Thymus (tissue), 11 donors: ENCODE results near the gene KCNJ10. TPM values are rescaled to one million over a fixed set of nuclear protein-coding genes. Genes with fewer than 3 reads are reported as not detected.

Source experiments
- DNase-seq, 9 donors: peaks; one replicate each; pipeline ENCODE4 v3.0.0-alpha.2; 2013; ENCODE audit warnings: low spot score in 9 of 9, low read depth in 6 of 9, missing footprints in 1 of 9
- H3K27ac ChIP-seq, 2 donors: one replicate each; pipeline ENCODE4 v1.5.1; 2013; ENCODE audit warnings: control low read depth in 1 of 2, low read depth in 1 of 2, low read length in 1 of 2, mild to moderate bottlenecking in 1 of 2, moderate library complexity in 1 of 2
- H3K27me3 ChIP-seq, 2 donors: one replicate each; pipeline ENCODE4 v1.5.1; 2013; ENCODE audit warnings: low read length in 1 of 2; ENCODE audit not compliant: control insufficient read depth in 2 of 2, insufficient read depth in 1 of 2
- H3K36me3 ChIP-seq, 2 donors: one replicate each; pipeline ENCODE4 v1.5.1; 2013; ENCODE audit warnings: low read length in 1 of 2, mild to moderate bottlenecking in 1 of 2, moderate library complexity in 1 of 2; ENCODE audit not compliant: control insufficient read depth in 2 of 2, insufficient read depth in 2 of 2
- H3K4me1 ChIP-seq, 2 donors: one replicate each; pipeline ENCODE4 v1.5.1; 2013; ENCODE audit warnings: low read length in 2 of 2; ENCODE audit not compliant: control insufficient read depth in 2 of 2, insufficient read depth in 2 of 2
- H3K4me3 ChIP-seq, 2 donors: one replicate each; pipeline ENCODE4 v1.5.1; 2013; ENCODE audit warnings: low read length in 2 of 2, control low read depth in 1 of 2, mild to moderate bottlenecking in 1 of 2
- H3K9me3 ChIP-seq, 2 donors: one replicate each; pipeline ENCODE4 v1.5.1; 2013; ENCODE audit warnings: low read length in 1 of 2, mild to moderate bottlenecking in 1 of 2; ENCODE audit not compliant: control insufficient read depth in 2 of 2, insufficient read depth in 1 of 2
- WGBS: extraction: QIAGEN DNeasy Blood & Tissue Kit; methylation state at CpG from one replicate; pipeline ENCODE4 v1.1.7; 2013; 5-methylcytosine and 5-hydroxymethylcytosine counted together
- polyA plus RNA-seq: library from polyadenylated mRNA; stranded (reverse); fragments of 200-250 nt; gene quantifications from one replicate; pipeline ENCODE4 v1.2.3, GENCODE V29; 2013
- total RNA-seq: library from RNA; stranded (reverse); fragments of 120-200 nt; gene quantifications from one replicate; pipeline ENCODE4 v1.2.4, GENCODE V29; 2013
- donor health status: healthy.

KCNJ10 gene
- total and polyA plus RNA-seq, 2 donors, result 0.27 to 0.33 TPM

- Histone ChIP-seq H3K27ac (no peak overlapping the region), H3K27me3 (peaks cover 0 to 10% of the 10 kb centered on the region in 2 donors), H3K36me3 (no peaks in the 10 kb centered on the region), H3K9me3 (no peaks in the 10 kb centered on the region), H3K4me3 (no peak overlapping the region), H3K4me1 (peaks cover 2 to 3% of the 10 kb centered on the region in 2 donors)
- DNase-seq, result no peak
- 92% methylated on average over 5 of the region's 5 CpGs for WGBS
Observed at GRCh38 chr1:159952932-159953331, 117.0 kb downstream of the KCNJ10 start.

- Histone ChIP-seq H3K27ac (no peak overlapping the region), H3K9me3 (no peaks in the 10 kb centered on the region), H3K36me3 (no peaks in the 10 kb centered on the region), H3K4me3 (no peak overlapping the region), H3K27me3 (peaks cover 0 to 15% of the 10 kb centered on the region in 2 donors), H3K4me1 (peaks cover 2 to 3% of the 10 kb centered on the region in 2 donors)
- WGBS, result 92% methylated on average over 1 of the region's 1 CpG
- no peak for DNase-seq
Observed at GRCh38 chr1:159951551-159951950, 118.4 kb downstream of the KCNJ10 start.

GRCh38 chr1:159951016-159951415, 118.9 kb downstream of the KCNJ10 start:
- Histone ChIP-seq H3K27ac (no peak overlapping the region), H3K27me3 (peaks cover 0 to 20% of the 10 kb centered on the region in 2 donors), H3K4me1 (peaks cover 2 to 3% of the 10 kb centered on the region in 2 donors), H3K36me3 (no peaks in the 10 kb centered on the region), H3K9me3 (no peaks in the 10 kb centered on the region), H3K4me3 (no peak overlapping the region)
- DNase-seq, result no peak
- WGBS, result 82% methylated on average over 2 of the region's 2 CpGs

- 94% methylated on average over 4 of the region's 4 CpGs for WGBS
- no peaks in the 10 kb centered on the region for H3K36me3 ChIP-seq
- no peak for DNase-seq
- no peaks in the 10 kb centered on the region for H3K9me3 ChIP-seq
- no peak overlapping the region for H3K27ac ChIP-seq
- H3K4me1 ChIP-seq, result peaks cover 6 to 12% of the 10 kb centered on the region in 2 donors
- peaks cover 3 to 30% of the 10 kb centered on the region in 2 donors for H3K27me3 ChIP-seq
- H3K4me3 ChIP-seq, result no peak overlapping the region
Observed at GRCh38 chr1:159949981-159950381, 120.0 kb downstream of the KCNJ10 start.

GRCh38 chr1:159949123-159949522, 120.8 kb downstream of the KCNJ10 start:
- no peak for DNase-seq
- no peaks in the 10 kb centered on the region for H3K9me3 ChIP-seq
- H3K36me3 ChIP-seq, result no peaks in the 10 kb centered on the region
- H3K27me3 ChIP-seq, result peaks cover 3 to 39% of the 10 kb centered on the region in 2 donors
- 92% methylated on average over 6 of the region's 6 CpGs for WGBS
- no peak overlapping the region for H3K27ac ChIP-seq
- H3K4me1 ChIP-seq, result peaks cover 6 to 15% of the 10 kb centered on the region in 2 donors
- H3K4me3 ChIP-seq, result no peak overlapping the region

Other genes starting within 250 kb of the KCNJ10 start
- gene SLAMF8, start 243.3 kb downstream of the KCNJ10 start, total RNA-seq, result 14.2 TPM
- 13.3 TPM for gene SLAMF8, start 243.3 kb downstream of the KCNJ10 start, polyA plus RNA-seq
- 0.24 TPM for gene VSIG8, start 207.5 kb downstream of the KCNJ10 start, total RNA-seq
- 2.6 TPM for gene VSIG8, start 207.5 kb downstream of the KCNJ10 start, polyA plus RNA-seq
- 0.52 TPM for gene CFAP45, start 170.0 kb downstream of the KCNJ10 start, total RNA-seq
- 1.3 TPM for gene CFAP45, start 170.0 kb downstream of the KCNJ10 start, polyA plus RNA-seq
- gene TAGLN2, start 144.7 kb downstream of the KCNJ10 start, total RNA-seq, result 172 TPM
- 429 TPM for gene TAGLN2, start 144.7 kb downstream of the KCNJ10 start, polyA plus RNA-seq
- 1.7 TPM for gene IGSF9, start 124.5 kb downstream of the KCNJ10 start, total RNA-seq
- 4.1 TPM for gene IGSF9, start 124.5 kb downstream of the KCNJ10 start, polyA plus RNA-seq
- 0.09 TPM for gene SLAMF9, start 115.9 kb downstream of the KCNJ10 start, total RNA-seq
- 0.71 TPM for gene SLAMF9, start 115.9 kb downstream of the KCNJ10 start, polyA plus RNA-seq
- gene PIGM, start 38.2 kb downstream of the KCNJ10 start, total RNA-seq, result 3.1 TPM
- 5.7 TPM for gene PIGM, start 38.2 kb downstream of the KCNJ10 start, polyA plus RNA-seq
- gene KCNJ9, start 11.4 kb upstream of the KCNJ10 start, total RNA-seq, result 0.05 TPM
- gene KCNJ9, start 11.4 kb upstream of the KCNJ10 start, polyA plus RNA-seq, result 0.09 TPM
- gene IGSF8, start 28.5 kb upstream of the KCNJ10 start, total RNA-seq, result 15.6 TPM
- gene IGSF8, start 28.5 kb upstream of the KCNJ10 start, polyA plus RNA-seq, result 22.3 TPM
- 0.38 TPM for gene ATP1A2, start 45.6 kb upstream of the KCNJ10 start, total RNA-seq
- 1.3 TPM for gene ATP1A2, start 45.6 kb upstream of the KCNJ10 start, polyA plus RNA-seq
- gene ATP1A4, start 81.4 kb upstream of the KCNJ10 start, total RNA-seq, result 0.28 TPM
- 0.62 TPM for gene ATP1A4, start 81.4 kb upstream of the KCNJ10 start, polyA plus RNA-seq
- gene CASQ1, start 120.4 kb upstream of the KCNJ10 start, total RNA-seq, result 0.42 TPM
- 0.66 TPM for gene CASQ1, start 120.4 kb upstream of the KCNJ10 start, polyA plus RNA-seq
- gene PEA15, start 135.2 kb upstream of the KCNJ10 start, total RNA-seq, result 25.9 TPM
- gene PEA15, start 135.2 kb upstream of the KCNJ10 start, polyA plus RNA-seq, result 77.3 TPM
- 75.8 TPM for gene DCAF8, start 192.4 kb upstream of the KCNJ10 start, total RNA-seq
- 114 TPM for gene DCAF8, start 192.4 kb upstream of the KCNJ10 start, polyA plus RNA-seq
- 29.0 TPM for gene PEX19, start 215.0 kb upstream of the KCNJ10 start, total RNA-seq
- 20.7 TPM for gene PEX19, start 215.0 kb upstream of the KCNJ10 start, polyA plus RNA-seq